HG03280 (cell line): ENCODE data around the gene CACNB2.

Experiments
- ATAC-seq: cut with Tn5 transposase; IDR thresholded peaks from one replicate; pipeline ENCODE4 v1.9.1; 2021; ENCODE audit warnings: mild to moderate bottlenecking, moderate library complexity; ENCODE audit not compliant: unreplicated experiment

Gene CACNB2

DNA sequence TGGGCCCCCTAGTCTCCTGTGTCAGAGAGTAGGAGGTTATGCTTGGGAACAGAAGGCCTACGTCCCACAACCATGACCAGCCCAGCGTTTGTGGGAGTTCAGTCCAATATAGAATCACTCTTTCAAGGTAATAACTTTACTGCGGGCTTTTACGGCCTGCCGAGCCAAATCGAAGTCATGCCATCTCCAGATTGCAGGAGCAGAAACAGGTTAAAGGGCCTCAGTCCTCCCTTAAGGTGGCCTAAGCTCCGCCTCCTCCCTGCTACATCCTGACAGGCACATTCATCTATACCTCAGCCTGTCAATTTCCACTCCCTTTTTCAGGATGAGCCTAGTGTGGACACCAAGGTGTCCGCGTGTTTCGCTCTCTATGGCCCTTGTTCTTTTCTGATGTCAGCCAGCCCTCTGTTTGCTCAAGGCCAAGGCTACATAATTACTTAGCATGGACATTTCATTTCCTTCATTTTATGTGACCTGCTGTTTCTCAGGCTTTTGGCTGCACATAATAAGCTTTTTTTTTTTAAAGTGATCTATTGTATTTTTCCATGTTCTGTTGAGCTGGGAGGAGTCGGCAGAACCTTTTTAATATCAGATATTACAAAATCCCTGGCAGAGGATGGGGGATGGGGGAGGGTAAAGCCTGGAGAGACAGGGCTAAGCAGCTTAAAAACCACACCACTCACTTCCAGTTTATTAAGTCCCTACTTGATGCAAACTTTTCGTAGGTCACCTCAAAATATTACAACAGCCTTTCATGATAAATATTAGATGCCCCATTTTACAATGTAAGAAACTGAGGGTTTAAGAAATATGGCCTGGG lies 84.6 kb downstream of the CACNB2 start:
- ATAC-seq = no peak

DNA sequence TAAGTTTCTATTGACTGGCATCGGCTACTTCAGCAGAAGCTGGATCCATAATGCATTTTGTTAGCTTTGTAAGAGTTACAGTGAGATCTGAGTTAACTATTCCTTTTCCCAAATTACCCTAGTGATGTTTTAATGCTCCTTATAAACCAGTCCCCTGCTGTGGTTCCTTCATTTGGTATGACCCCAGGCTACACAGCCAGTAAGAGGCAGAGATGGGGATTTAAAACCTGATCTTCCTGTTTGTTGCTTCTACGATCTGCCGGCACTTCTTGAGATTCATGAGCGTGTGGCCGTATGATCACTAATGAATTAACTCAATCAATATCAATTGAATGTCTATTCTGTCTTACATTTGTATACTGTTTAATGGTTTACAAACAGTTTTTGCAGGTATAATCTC lies 86.1 kb downstream of the CACNB2 start:
- no peak for ATAC-seq

DNA sequence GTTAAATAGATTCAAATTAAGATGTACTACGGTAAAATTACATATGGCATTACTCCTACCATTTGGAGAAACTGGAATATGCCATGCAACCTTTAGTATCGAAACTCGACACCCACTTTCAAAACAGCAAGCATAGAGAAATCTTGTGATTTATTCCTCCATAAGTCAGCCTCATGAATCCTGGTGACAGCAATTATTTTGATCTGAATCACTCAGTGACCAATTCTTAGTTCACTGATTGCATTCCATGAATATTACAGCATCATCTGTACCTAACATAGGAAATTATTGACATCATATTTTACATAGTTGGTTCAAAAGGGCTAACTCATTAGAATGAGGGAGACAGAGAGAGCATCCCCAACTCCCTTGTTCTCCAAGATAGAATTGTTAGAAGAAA lies 89.6 kb downstream of the CACNB2 start:
- ATAC-seq = no peak

DNA sequence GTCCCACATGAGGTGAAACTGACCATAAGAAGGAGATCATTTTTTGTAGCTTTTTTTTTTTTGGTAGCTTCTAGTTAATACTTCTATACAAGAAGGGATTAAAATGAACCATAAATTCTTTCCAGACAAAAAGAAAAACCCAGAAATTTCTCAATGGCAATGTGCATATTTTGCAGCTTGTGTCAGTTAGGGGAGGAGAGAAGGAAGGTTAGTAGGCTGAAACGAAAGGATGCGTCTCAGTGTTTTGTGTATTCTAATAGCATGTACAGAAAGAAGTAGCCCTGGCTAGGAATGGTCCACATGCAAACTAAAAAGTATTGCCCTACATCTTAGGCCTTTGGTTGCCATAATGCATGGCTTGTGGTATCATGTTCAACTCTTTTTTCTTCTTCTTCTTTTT lies 90.6 kb downstream of the CACNB2 start:
- no peak for ATAC-seq

DNA sequence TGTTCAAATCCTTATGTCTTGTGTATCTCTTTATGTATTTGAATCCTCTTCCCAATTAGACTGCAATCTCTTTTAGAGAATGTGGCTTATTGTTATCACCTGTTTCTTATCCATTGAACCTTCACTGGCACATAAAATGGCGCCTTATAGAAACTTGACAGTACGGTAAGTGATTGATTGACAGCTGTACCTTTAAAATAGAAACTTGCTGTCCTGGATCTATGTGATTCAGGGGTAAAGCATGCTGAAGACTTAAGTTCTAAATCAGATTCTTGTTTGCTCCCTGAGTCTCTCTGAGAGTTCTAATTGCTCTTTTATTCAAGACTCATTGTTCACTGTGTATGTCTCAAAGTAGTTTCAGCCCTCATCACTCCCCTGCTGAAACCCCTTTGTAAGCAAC lies 91.3 kb downstream of the CACNB2 start:
- no peak for ATAC-seq

DNA sequence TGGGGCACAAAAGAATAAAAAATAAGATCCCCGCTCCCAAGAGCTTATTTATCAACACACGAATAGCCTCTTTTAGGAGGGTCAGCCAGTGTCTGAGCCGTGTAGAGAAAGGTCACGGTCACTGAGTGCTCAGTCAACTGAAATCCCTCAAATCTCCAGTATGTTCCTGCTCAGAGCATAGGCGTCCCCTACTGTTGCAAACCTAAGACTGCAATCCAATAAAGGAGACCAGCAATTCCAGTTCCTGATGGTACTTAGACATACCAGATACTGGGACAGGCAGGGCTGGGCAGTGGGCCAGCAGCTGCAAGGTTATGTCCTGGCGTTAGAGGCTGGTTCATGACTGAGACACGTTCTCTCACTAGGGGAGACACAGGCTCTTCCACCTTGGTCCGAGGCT lies 93.6 kb downstream of the CACNB2 start:
- no peak for ATAC-seq

DNA sequence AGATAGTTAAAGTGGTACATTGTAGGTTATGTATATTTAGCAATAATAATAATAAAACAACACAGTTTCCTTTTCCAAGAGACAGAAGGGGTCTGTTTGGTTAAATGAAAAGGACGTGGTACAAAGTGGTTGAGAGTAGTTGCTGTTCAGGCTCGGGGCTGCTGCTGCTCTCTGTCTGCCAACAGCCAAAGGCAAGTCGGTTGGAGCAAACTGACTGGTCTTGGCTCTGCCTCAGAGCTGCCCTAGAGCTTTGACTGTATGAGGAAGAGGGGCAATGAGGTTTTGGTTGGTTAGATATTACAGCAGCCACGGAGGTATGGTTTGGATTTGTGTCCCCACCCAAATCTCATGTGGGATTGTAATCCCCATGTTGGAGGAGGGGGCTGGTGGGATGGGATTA lies 95.3 kb downstream of the CACNB2 start:
- ATAC-seq = no peak

DNA sequence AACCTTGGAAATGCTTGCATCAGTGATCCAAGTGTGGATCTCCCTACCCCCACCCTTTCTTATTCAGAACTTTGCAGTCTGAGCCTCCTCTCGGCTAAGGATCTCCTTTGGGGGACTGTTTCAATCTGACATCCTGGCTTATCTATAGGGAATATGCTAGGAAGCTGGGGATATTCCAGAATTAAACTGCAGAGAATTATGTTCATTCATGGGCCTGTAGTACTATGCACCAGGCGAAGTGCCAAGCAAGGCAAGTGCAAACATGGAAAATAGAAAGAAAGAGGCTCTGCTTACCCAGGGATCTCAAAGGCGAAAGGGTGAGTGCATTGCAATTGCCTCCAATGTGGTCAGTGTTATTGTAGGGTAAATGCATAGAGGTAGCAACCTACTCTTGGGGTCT lies 96.5 kb downstream of the CACNB2 start:
- ATAC-seq = no peak

DNA sequence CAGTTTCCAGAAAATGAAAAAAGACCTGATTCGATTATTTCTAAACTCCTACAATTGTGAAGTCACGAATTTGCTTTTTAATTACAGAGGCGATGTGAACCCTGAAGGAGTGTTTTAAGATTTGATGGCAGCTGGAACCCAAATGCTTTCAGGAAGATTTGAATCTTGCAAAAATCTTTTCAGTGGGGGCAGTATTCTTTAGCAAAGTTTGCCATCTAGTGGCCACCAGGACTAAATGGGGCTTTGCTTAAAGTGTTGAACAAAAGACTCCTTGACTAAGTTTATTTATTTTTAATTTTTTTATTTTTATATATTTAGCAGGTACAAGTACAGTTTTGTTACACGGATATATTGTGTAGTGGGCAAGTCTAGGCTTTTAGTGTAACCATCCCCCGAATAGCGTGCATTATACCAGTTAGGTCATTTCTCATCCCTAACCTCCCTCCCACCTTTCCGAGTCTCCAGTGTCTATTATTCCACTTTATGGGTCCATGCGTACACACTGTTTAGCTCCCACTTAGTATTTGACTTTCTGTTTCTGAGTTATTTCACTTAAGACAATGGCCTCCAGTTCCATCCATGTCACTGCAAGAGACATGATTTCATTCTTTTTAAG lies 98.8 kb downstream of the CACNB2 start:
- ATAC-seq = no peak

DNA sequence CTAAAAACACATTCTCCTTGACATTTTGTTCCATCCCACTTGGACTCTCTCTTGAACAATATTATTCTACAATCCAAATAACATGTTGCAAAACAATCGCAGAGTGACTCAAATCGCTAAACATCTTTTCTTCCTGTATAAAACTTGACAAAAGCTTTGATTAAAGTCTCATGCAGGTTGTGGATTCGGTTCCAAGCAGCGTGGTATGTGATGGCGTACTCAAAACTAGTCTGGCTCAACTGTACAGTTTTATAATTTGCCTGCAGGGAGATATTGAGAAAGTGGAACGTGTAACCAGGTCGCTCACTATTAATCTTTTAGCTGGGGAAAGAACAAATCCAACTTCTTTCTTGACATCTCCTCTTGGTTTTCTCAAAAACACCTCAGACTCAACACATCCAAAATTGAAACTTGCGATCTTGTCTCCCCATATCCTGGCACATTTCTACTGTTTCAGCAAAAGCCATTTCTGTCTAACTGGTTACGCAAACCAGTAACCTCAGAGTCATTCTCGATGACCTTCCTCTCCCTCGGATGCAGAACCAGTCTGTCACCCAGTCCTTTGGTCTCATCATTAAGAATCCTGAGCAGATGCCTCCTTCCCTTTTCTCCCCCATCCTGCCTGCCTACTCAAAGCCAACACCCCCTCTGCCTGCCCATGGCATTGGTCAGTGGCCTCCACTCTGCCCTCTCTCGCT lies 100.1 kb downstream of the CACNB2 start:
- ATAC-seq = no peak

DNA sequence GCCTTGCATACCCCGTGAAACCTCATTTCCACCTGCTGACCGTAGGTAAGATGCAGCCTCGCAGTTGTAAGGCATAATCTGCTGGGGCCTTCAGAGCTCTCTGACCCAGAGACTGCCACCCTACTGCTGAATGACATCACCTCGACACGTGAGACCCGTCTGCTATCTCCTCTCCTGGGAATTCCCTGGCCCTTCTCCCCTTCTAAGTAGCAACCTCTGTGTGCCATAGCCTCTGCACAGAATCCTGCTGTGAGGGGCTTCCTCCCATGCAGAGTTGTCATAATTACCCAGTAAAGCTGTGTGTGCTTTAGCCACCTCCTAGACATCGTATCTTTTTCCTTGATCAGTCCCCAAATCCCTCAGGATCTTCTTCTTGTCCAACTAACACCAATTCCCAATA lies 106.7 kb downstream of the CACNB2 start:
- no peak for ATAC-seq

DNA sequence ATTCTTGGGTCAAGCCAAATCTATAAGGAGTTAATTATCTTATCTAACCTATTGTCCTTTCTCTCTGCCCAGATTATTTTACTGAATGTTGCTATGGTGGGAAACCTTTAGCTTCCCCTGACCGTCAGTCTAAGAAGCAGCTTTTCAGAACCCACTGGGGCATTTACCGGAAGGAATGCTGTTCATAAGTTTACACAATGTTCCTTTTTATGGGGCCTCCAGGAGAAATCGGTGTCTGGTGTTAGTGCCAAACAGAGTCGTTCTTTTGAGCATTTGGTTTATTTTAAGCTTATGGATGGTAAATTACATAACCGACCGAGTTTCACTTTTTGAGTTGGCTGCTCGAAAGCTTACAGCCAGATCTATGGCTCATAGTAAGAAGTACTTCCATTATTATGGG lies 111.9 kb downstream of the CACNB2 start:
- no peak for ATAC-seq

DNA sequence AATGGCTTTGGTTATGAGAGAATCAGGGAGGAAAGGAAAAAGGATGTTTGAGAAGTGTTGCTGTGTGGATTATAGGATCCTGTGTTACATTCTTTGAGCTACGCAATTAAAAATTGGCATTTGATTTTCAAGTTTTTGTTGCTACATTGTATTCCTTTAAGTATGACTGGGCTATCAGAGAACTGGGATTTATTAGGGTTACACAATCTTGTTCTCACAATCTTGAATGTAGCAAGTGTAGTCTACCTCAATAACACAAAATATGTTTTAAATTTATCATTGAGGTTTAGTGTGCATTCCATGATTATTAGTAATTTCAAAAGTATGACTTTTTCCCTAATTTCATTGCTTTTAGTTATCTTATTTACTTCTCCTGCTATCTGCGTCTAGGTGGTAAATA lies 113.9 kb downstream of the CACNB2 start:
- ATAC-seq = no peak

DNA sequence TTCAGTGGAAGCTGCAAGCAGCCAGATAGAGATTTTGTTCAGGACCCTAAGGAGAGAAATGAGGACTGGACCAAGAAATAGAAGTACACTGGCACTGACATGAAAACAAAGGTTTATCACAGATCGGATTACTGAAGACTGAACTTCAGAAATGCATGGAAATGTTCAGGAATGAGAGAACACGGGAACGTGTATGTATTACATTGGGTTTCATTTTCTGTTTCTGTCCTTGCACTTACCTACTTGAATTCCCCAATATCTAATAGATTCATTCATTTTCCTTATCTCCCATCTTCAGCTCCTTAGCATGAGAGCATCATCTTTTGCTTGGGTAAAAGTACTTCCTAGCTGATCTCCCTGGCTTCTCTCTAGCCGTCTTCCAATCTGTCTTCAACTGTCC lies 114.5 kb downstream of the CACNB2 start:
- no peak for ATAC-seq

DNA sequence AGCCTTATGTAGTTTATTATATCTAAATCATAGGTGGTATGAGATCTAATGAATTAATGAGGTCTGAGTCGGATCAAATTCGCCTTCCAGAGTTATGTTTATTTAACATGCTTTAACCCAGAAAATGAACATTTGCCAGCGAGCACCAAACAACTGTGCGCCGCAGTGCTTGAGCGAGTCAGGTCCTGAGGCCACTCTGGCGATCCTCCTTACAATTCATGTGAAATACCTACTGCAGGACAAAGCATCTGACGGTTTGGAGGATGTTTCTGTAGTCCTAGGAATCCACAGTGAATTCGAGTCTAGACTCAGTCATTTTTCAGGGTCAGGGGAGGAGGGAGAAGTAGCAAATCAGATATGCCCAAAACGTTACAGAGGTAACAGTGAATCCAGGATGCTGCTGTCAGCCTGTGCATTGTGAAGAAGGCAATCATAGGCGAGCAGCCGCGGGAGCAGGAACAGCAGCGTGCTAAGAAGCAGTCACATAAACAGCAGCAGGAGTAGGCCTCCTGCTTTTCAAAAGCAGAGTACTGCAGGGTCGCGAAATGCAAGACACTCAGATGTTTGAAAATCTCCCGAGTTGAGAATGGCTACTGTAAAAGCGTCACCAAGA lies 120.2 kb downstream of the CACNB2 start:
- no peak for ATAC-seq

DNA sequence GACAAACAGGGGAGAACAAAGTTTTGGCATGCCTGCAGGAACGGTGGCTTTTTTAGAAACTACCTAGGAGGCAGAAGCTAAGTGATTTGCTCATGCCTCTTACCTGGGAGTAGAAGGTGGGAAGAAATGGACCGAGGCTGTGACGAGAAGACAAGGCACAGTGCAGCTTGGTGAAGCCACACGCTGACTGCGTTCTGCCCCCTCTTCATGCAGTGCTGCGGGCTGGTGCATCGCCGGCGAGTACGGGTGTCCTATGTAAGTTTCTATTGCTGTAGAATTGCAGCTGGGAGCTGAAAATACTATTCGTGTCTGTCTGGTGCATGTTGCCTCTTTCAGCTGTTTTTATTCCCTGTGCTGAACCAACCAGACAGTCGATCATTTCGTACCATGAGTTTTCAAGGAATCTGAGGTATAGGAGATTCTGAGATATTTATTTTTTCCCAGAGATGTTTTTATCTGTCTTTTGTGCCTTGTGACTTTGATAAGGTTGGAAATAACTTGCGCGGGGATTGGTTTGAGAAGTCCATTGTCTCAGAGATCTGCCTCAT lies 120.9 kb downstream of the CACNB2 start:
- ATAC-seq = no peak

DNA sequence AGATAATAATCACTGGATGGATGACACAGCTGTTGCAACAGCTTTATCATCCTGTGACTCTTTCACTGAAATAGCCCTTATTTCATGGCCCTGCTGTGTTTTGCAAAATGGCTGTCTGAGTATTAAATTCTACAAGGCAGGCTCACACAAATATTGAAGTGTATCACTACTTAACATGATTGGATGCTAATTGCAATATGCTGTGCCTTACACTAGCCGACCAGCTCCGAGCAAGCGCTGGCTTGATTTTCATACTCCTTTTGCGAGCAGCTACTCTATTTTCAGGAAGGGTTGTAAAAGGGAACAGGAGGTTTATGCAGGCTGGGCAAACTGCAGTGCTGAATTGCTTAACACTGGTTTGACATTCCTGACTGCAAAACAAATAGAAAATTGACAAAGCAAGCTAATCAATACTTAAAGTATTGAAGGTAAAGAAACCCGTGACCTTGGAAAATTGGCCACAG lies 121.6 kb downstream of the CACNB2 start:
- ATAC-seq = no peak

DNA sequence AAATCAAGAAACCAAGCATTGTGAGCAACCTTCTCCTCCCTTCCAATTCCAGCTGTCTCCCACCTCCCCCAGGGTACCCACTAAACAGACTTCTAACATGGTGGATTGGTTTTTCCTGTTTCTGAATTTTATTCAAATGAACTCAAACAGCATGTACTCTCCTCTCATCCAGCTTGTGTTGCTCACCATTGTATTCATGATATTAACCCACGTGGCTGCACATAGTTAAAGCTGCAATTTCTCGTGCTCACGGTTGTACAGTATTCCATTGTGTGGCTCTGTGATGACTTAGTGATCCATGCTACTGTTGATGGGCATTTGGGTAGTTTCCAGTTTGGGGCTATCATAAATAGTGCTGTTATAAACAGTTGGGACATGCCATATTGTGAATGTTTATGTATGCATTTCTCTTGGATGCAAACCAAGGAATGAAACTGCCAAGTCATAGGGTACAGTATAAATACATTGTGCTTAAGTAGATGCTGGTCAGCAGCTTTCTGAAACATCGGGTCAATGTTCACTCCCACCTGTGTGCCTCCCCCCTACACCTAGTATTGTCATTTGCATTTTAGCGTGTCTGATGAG lies 124.3 kb downstream of the CACNB2 start:
- ATAC-seq = no peak

DNA sequence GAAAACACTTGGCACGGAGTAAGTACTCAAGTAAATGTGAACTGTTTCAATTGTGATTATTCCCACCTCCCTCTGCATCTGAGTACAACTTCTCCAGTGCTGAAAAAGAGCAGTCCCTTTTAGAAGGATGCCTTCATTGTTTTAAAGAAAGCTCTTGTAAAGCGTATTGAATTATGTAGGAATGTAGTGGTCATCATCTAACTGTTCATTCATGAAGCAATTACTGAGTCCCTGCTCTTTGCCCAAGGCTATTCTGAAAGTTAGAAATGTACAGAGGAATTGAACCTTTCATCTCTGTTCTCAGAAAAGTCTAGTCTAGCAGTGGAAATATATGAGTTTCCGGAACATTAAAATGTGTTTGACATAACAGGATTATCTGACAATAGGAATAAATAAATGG lies 127.8 kb downstream of the CACNB2 start:
- no peak for ATAC-seq

DNA sequence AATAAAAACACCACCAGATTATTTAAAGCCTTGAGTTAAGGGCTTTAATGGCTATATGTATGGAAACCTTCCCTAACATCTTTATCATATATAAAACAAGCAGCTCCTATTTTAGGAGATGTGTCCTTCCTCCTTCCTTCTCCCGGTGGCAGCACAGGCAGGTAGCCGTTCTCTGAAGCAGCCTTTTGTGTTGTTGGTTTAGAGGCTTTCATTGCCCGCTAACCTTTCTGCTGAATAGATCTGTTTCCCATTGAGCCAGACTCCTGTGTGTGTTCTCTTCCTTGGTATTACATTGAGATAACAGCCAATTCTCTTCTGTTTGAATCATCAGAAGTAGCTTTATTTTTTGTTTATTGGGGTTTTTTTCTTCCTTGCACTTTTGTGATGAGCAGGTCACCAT lies 131.3 kb downstream of the CACNB2 start:
- no peak for ATAC-seq

DNA sequence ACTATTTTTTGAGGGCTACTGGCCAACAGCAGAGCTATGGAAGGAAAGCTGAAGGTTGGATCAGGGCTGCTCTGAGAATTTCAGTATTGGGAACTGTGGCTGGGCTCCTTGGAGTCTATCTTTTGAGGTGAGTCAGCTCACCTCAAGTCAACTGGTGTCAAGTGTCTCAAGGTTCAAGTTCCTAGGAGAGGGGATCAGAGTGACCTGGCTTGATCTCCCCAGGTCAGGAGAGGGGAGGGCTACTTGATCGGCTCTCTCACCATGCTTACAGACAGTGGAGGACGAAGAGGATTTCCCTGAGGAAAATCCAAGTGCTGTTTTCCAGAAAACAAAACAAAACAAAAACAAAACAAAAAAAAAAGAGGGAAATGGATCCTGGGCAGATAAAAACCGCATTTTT lies 132.8 kb downstream of the CACNB2 start:
- ATAC-seq = no peak
